CD8-positive, alpha-beta memory T cell (primary cell): ENCODE measurements around the gene WDR18. TPM values are rescaled to one million over a fixed set of nuclear protein-coding genes. Genes with fewer than 3 reads are reported as not detected.

Experiments
- CTCF ChIA-PET: fragments of 350-600 bp; sonication (Branson Sonifier 250); formaldehyde crosslinking; loops from one replicate; lab custom pipeline; 2021; ENCODE audit warnings: antibody characterized with exemption; lab: Charles Lee
- POLR2A ChIA-PET: fragments of 350-600 bp; sonication (Branson Sonifier 250); formaldehyde crosslinking; loops from one replicate; lab custom pipeline; 2021; ENCODE audit warnings: antibody characterized with exemption; lab: Charles Lee
- DNase-seq, 5 donors: peaks; one replicate each; pipeline versions ENCODE4 v3.0.0 to v3.0.0-alpha.2; 2020 to 2022; ENCODE audit warnings: mixed read lengths in 1 of 5
- H3K27ac ChIP-seq: one replicate; pipeline ENCODE4 v1.7.0; 2013; ENCODE audit warnings: low read depth, mild to moderate bottlenecking, low read length, moderate library complexity
- H3K27me3 ChIP-seq: 2 replicates; pipeline ENCODE4 v1.7.0; 2013; ENCODE audit warnings: low read length, mild to moderate bottlenecking; ENCODE audit not compliant: insufficient read depth, poor library complexity, severe bottlenecking
- H3K36me3 ChIP-seq: 2 replicates; pipeline ENCODE4 v1.7.0; 2013; ENCODE audit warnings: mild to moderate bottlenecking, low read length, moderate library complexity; ENCODE audit not compliant: insufficient read depth
- H3K4me1 ChIP-seq: 2 replicates; pipeline ENCODE4 v1.7.0; 2013; ENCODE audit warnings: mild to moderate bottlenecking, low read length, moderate library complexity; ENCODE audit not compliant: insufficient read depth
- H3K4me3 ChIP-seq: 2 replicates; pipeline ENCODE4 v1.7.0; 2013; ENCODE audit warnings: mild to moderate bottlenecking, low read length
- H3K9me3 ChIP-seq: 2 replicates; pipeline ENCODE4 v1.7.0; 2013; ENCODE audit warnings: mild to moderate bottlenecking, low read length
- H3K27ac Mint-ChIP-seq, 8 donors: one replicate each; pipeline ENCODE4 v1.8.0; 2020 to 2021; ENCODE audit warnings: mixed read lengths in 8 of 8, mild to moderate bottlenecking in 6 of 8, inconsistent platforms in 3 of 8, moderate library complexity in 3 of 8
- H3K27me3 Mint-ChIP-seq, 2 donors: one replicate each; pipeline ENCODE4 v1.8.0; 2020 to 2021; ENCODE audit warnings: mixed read lengths in 2 of 2, mild to moderate bottlenecking in 1 of 2, moderate library complexity in 1 of 2
- H3K36me3 Mint-ChIP-seq, 3 donors: one replicate each; pipeline ENCODE4 v1.8.0; 2020 to 2021; ENCODE audit warnings: mixed read lengths in 3 of 3, inconsistent platforms in 1 of 3, mild to moderate bottlenecking in 1 of 3
- H3K4me1 Mint-ChIP-seq, 3 donors: one replicate each; pipeline ENCODE4 v1.8.0; 2020 to 2021; ENCODE audit warnings: mixed read lengths in 3 of 3, inconsistent platforms in 1 of 3, mild to moderate bottlenecking in 1 of 3
- H3K4me3 Mint-ChIP-seq, 7 donors: one replicate each; pipeline ENCODE4 v1.8.0; 2020 to 2021; ENCODE audit warnings: mixed read lengths in 7 of 7, mild to moderate bottlenecking in 6 of 7, moderate library complexity in 4 of 7, inconsistent platforms in 2 of 7
- H3K9me3 Mint-ChIP-seq, 5 donors: one replicate each; pipeline ENCODE4 v1.8.0; 2020 to 2022; ENCODE audit warnings: mixed read lengths in 5 of 5, mild to moderate bottlenecking in 3 of 5, moderate library complexity in 2 of 5, inconsistent platforms in 1 of 5
- polyA plus RNA-seq: library from polyadenylated mRNA; unstranded; fragments of 300-500 nt; fragmentation: Illumina TruSeq; gene quantifications from one replicate; pipeline ENCODE4 v1.2.3, GENCODE V29; 2021
- total RNA-seq, 2 experiments: library from RNA; stranded (reverse); gene quantifications; one replicate each; pipeline ENCODE4 v1.2.3, GENCODE V29; 2021

Gene WDR18
- total and polyA plus RNA-seq, 3 experiments from 2014 or later: 61.3 to 133 (median 108) TPM

DNA sequence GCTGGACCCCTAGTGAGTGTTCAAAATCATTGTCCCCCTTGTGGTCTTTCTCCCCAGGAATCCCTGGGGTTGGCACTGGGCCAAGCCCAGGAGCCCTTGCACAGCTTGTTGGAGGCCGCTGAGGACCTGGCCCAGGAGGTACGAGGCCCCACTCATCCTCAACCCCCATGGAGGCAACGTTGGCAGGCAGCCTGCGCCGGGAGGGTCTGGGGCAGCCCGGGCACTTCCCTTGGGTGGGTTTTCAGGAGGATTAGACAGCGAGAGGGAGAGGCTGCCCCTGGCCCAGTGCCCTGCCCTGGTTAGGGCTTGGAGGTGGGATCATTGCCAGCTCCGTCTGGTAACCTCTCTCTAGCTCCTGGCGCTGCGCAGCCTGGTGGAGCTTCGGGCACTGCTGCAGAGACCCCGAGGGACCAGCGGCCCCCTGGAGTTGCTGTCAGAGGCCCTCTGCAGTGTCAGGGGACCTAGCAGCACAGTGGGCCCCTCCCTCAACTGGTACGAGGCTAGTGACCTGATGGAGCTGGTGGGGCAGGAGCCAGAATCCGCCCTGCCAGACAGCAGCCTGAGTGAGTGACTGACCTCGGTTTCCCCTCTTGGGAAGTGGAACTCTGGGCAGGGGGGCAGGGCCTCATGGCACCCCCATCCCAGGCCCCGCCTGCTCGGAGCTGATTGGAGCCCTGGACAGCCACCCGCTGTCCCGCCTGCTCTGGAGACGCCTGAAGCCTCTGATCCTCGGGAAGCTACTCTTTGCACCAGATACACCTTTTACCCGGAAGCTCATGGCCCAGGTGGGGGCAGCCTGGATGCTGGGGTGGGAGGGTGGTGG is 58.8 kb downstream of the WDR18 start:
- Histone ChIP-seq H3K9me3 (no peaks in the 10 kb centered on the region), H3K4me1 (peaks cover 35% of the 10 kb centered on the region), H3K36me3 (peaks cover 13% of the 10 kb centered on the region), H3K4me3 (no peak overlapping the region), H3K27me3 (no peaks in the 10 kb centered on the region), H3K27ac (peak overlapping the region; percentile 31)
- no peak overlapping the region for H3K27ac Mint-ChIP-seq
- ChIA-PET CTCF (interaction anchor here (1.0 to 1.7 kb wide), 3 partner anchors 22 to 201 kb away, joined by 6 to 7 read pairs (median 6); no protein-coding TSS in a partner anchor), POLR2A (interaction anchor here (0.5 to 6.7 kb wide), 5 partner anchors 15 to 226 kb away, joined by 3 to 134 read pairs (median 6); partner anchors contain the start of genes CIRBP and CNN2)
- no peaks in the 10 kb centered on the region for H3K9me3 Mint-ChIP-seq
- no peak for DNase-seq
- peaks cover under 1 to 56% (median 2%) of the 10 kb centered on the region in 3 donors for H3K36me3 Mint-ChIP-seq
- peaks cover 0 to 1% of the 10 kb centered on the region in 2 donors for H3K27me3 Mint-ChIP-seq
- H3K4me1 Mint-ChIP-seq: peaks cover 34 to 45% (median 35%) of the 10 kb centered on the region in 3 donors
- peak overlapping the region in 6 of 7 donors; percentile 28 to 42 (median 34) for H3K4me3 Mint-ChIP-seq

Other genes starting within 250 kb of the WDR18 start
- not detected for gene MISP, start 233.2 kb upstream of the WDR18 start, total RNA-seq
- not detected for gene MISP, start 233.2 kb upstream of the WDR18 start, polyA plus RNA-seq
- gene PTBP1, start 186.9 kb upstream of the WDR18 start, total RNA-seq: 100 to 1,000 TPM; 969 to 978 TPM
- 177 TPM for gene PTBP1, start 186.9 kb upstream of the WDR18 start, polyA plus RNA-seq
- not detected for gene PLPPR3, start 162.4 kb upstream of the WDR18 start, total RNA-seq
- gene PLPPR3, start 162.4 kb upstream of the WDR18 start, polyA plus RNA-seq: not detected
- not detected for gene AZU1, start 156.5 kb upstream of the WDR18 start, total RNA-seq
- not detected for gene AZU1, start 156.5 kb upstream of the WDR18 start, polyA plus RNA-seq
- not detected for gene PRTN3, start 143.3 kb upstream of the WDR18 start, total RNA-seq
- gene PRTN3, start 143.3 kb upstream of the WDR18 start, polyA plus RNA-seq: not detected
- gene ELANE, start 132.0 kb upstream of the WDR18 start, total RNA-seq: not detected
- gene ELANE, start 132.0 kb upstream of the WDR18 start, polyA plus RNA-seq: not detected
- 1 to 10 TPM in 1 of 2 experiments, under 1 TPM in 1; 0.89 to 1.5 TPM for gene CFD, start 124.7 kb upstream of the WDR18 start, total RNA-seq
- gene CFD, start 124.7 kb upstream of the WDR18 start, polyA plus RNA-seq: 6.9 TPM
- 10 to 100 TPM; 57.4 to 59.4 TPM for gene MED16, start 91.2 kb upstream of the WDR18 start, total RNA-seq
- gene MED16, start 91.2 kb upstream of the WDR18 start, polyA plus RNA-seq: 109 TPM
- not detected for gene RNU6-9, start 90.9 kb upstream of the WDR18 start, total RNA-seq
- gene RNU6-9, start 90.9 kb upstream of the WDR18 start, polyA plus RNA-seq: not detected
- gene R3HDM4, start 71.1 kb upstream of the WDR18 start, total RNA-seq: 10 to 100 TPM; 60.7 to 65.2 TPM
- 197 TPM for gene R3HDM4, start 71.1 kb upstream of the WDR18 start, polyA plus RNA-seq
- 1 to 10 TPM; 1.2 to 2.3 TPM for gene KISS1R, start 67.0 kb upstream of the WDR18 start, total RNA-seq
- 0.49 TPM for gene KISS1R, start 67.0 kb upstream of the WDR18 start, polyA plus RNA-seq
- 10 to 100 TPM; 12.8 to 15.9 TPM for gene ARID3A, start 58.3 kb upstream of the WDR18 start, total RNA-seq
- 0.49 TPM for gene ARID3A, start 58.3 kb upstream of the WDR18 start, polyA plus RNA-seq
- not detected for gene GRIN3B, start 16.1 kb downstream of the WDR18 start, total RNA-seq
- not detected for gene GRIN3B, start 16.1 kb downstream of the WDR18 start, polyA plus RNA-seq
- 100 to 1,000 TPM; 151 to 157 TPM for gene TMEM259, start 36.8 kb downstream of the WDR18 start, total RNA-seq
- 84.6 TPM for gene TMEM259, start 36.8 kb downstream of the WDR18 start, polyA plus RNA-seq
- not detected for gene RNU6-2, start 37.2 kb downstream of the WDR18 start, total RNA-seq
- not detected for gene RNU6-2, start 37.2 kb downstream of the WDR18 start, polyA plus RNA-seq
- 10 to 100 TPM; 78.1 to 78.9 TPM for gene CNN2, start 42.3 kb downstream of the WDR18 start, total RNA-seq
- gene CNN2, start 42.3 kb downstream of the WDR18 start, polyA plus RNA-seq: 792 TPM
- 10 to 100 TPM; 33.8 to 39.5 TPM for gene ABCA7, start 55.8 kb downstream of the WDR18 start, total RNA-seq
- gene ABCA7, start 55.8 kb downstream of the WDR18 start, polyA plus RNA-seq: 14.1 TPM
- gene ARHGAP45, start 82.8 kb downstream of the WDR18 start, total RNA-seq: 100 to 1,000 TPM; 212 to 220 TPM
- gene ARHGAP45, start 82.8 kb downstream of the WDR18 start, polyA plus RNA-seq: 478 TPM
- 100 to 1,000 TPM; 270 to 278 TPM for gene POLR2E, start 111.0 kb downstream of the WDR18 start, total RNA-seq
- 249 TPM for gene POLR2E, start 111.0 kb downstream of the WDR18 start, polyA plus RNA-seq
- 100 to 1,000 TPM; 222 TPM for gene GPX4, start 119.6 kb downstream of the WDR18 start, total RNA-seq
- gene GPX4, start 119.6 kb downstream of the WDR18 start, polyA plus RNA-seq: 373 TPM
- 10 to 100 TPM; 59.0 to 61.0 TPM for gene SBNO2, start 189.9 kb downstream of the WDR18 start, total RNA-seq
- gene SBNO2, start 189.9 kb downstream of the WDR18 start, polyA plus RNA-seq: 4.3 TPM
- gene STK11, start 221.4 kb downstream of the WDR18 start, total RNA-seq: 10 to 100 TPM; 66.9 to 69.7 TPM
- 37.0 TPM for gene STK11, start 221.4 kb downstream of the WDR18 start, polyA plus RNA-seq